ENCODE measurements around the gene PIK3R5. TPM values are rescaled to one million over a fixed set of nuclear protein-coding genes. Genes with fewer than 3 reads are reported as not detected.

PIK3R5 gene
- total RNA-seq, 1 donor from 2014 or later: 36.8 TPM

- H3K4me3 Mint-ChIP-seq: peak overlapping the region; percentile 79
- peak overlapping the region; percentile 98 for H3K27ac Mint-ChIP-seq
- H3K9me3 Mint-ChIP-seq: peaks cover 3% of the 10 kb centered on the region
- intact Hi-C loops (cut with micrococcal nuclease): loop anchor here (1.0 to 2.0 kb wide), 3 partner anchors 8 to 43 kb away; no protein-coding TSS in a partner anchor
- H3K4me1 Mint-ChIP-seq: peaks cover 68% of the 10 kb centered on the region
- no peaks in the 10 kb centered on the region for H3K27me3 Mint-ChIP-seq
- peaks cover 50% of the 10 kb centered on the region for H3K36me3 Mint-ChIP-seq (ENCODE audit: low read depth)
- peak; percentile 92 for DNase-seq
Observed at GRCh38 chr17:8941520-8941919, 24.0 kb downstream of the PIK3R5 start.

GRCh38 chr17:8940866-8941471 is 24.5 kb downstream of the PIK3R5 start:
- Mint-ChIP-seq H3K27me3 (no peaks in the 10 kb centered on the region), H3K9me3 (peaks cover 3% of the 10 kb centered on the region), H3K4me3 (peak overlapping the region; percentile 79), H3K36me3 (ENCODE audit: low read depth) (peaks cover 45% of the 10 kb centered on the region), H3K4me1 (peaks cover 67% of the 10 kb centered on the region), H3K27ac (peak overlapping the region; percentile 98)
- intact Hi-C loops (cut with micrococcal nuclease): loop anchor here (1.0 to 2.0 kb wide), 3 partner anchors 8 to 42 kb away; no protein-coding TSS in a partner anchor
- peak; percentile 84 for DNase-seq

GRCh38 chr17:8939496-8940334 is 25.8 kb downstream of the PIK3R5 start:
- Mint-ChIP-seq H3K4me1 (peaks cover 67% of the 10 kb centered on the region), H3K36me3 (ENCODE audit: low read depth) (peaks cover 42% of the 10 kb centered on the region), H3K27me3 (no peaks in the 10 kb centered on the region), H3K4me3 (peak overlapping the region; percentile 79), H3K9me3 (peaks cover 8% of the 10 kb centered on the region), H3K27ac (peak overlapping the region; percentile 98)
- intact Hi-C loops (cut with micrococcal nuclease): loop anchor here (1.0 to 5.0 kb wide), 3 partner anchors 26 to 802 kb away; partner anchors contain the start of gene PIK3R5
- DNase-seq: peak; percentile 76

- H3K4me3 Mint-ChIP-seq: peak overlapping the region; percentile 79
- intact Hi-C loops (cut with micrococcal nuclease): loop anchor here (1.0 to 5.0 kb wide), 2 partner anchors 26 to 802 kb away; partner anchors contain the start of gene PIK3R5
Observed at GRCh38 chr17:8938933-8939332, 26.6 kb downstream of the PIK3R5 start.

GRCh38 chr17:8935191-8935590 is 30.3 kb downstream of the PIK3R5 start:
- peaks cover 57% of the 10 kb centered on the region for H3K4me1 Mint-ChIP-seq
- H3K9me3 Mint-ChIP-seq: peaks cover 16% of the 10 kb centered on the region
- H3K36me3 Mint-ChIP-seq (ENCODE audit: low read depth): peaks cover 56% of the 10 kb centered on the region
- H3K4me3 Mint-ChIP-seq: peak overlapping the region; percentile 74
- intact Hi-C loops (cut with micrococcal nuclease): loop anchor here (1.0 to 5.0 kb wide), 4 partner anchors 13 to 798 kb away; no protein-coding TSS in a partner anchor
- DNase-seq: peak; percentile 79
- H3K27ac Mint-ChIP-seq: peak overlapping the region; percentile 97
- H3K27me3 Mint-ChIP-seq: no peaks in the 10 kb centered on the region

More at GRCh38 chr17:8938933-8939332, 26.6 kb downstream of the PIK3R5 start:
- peaks cover 8% of the 10 kb centered on the region for H3K9me3 Mint-ChIP-seq
- DNase-seq: no peak
- no peaks in the 10 kb centered on the region for H3K27me3 Mint-ChIP-seq
- H3K27ac Mint-ChIP-seq: peak overlapping the region; percentile 98
- peaks cover 74% of the 10 kb centered on the region for H3K4me1 Mint-ChIP-seq
- H3K36me3 Mint-ChIP-seq (ENCODE audit: low read depth): peaks cover 38% of the 10 kb centered on the region

- H3K27me3 Mint-ChIP-seq: no peaks in the 10 kb centered on the region
- H3K27ac Mint-ChIP-seq: peak overlapping the region; percentile 97
- DNase-seq: no peak
- H3K4me3 Mint-ChIP-seq: peak overlapping the region; percentile 74
- peaks cover 25% of the 10 kb centered on the region for H3K9me3 Mint-ChIP-seq
- H3K4me1 Mint-ChIP-seq: peaks cover 53% of the 10 kb centered on the region
- peaks cover 63% of the 10 kb centered on the region for H3K36me3 Mint-ChIP-seq (ENCODE audit: low read depth)
- intact Hi-C loops (cut with micrococcal nuclease): loop anchor here (2.0 kb wide), 1 partner anchor 64 kb away; no protein-coding TSS in a partner anchor
Observed at GRCh38 chr17:8934346-8934745, 31.2 kb downstream of the PIK3R5 start.

- no peak for DNase-seq
- Mint-ChIP-seq H3K27ac (no peak overlapping the region), H3K36me3 (ENCODE audit: low read depth) (peaks cover 66% of the 10 kb centered on the region), H3K4me1 (peaks cover 33% of the 10 kb centered on the region), H3K27me3 (no peaks in the 10 kb centered on the region), H3K9me3 (peaks cover 37% of the 10 kb centered on the region), H3K4me3 (no peak overlapping the region)
- intact Hi-C loops (cut with micrococcal nuclease): no loop called here
Observed at GRCh38 chr17:8930649-8931048, 34.9 kb downstream of the PIK3R5 start.

GRCh38 chr17:8928347-8928746 is 37.2 kb downstream of the PIK3R5 start:
- no peak overlapping the region for H3K4me3 Mint-ChIP-seq
- H3K36me3 Mint-ChIP-seq (ENCODE audit: low read depth): peaks cover 55% of the 10 kb centered on the region
- H3K4me1 Mint-ChIP-seq: peaks cover 13% of the 10 kb centered on the region
- H3K9me3 Mint-ChIP-seq: peaks cover 29% of the 10 kb centered on the region
- H3K27me3 Mint-ChIP-seq: no peaks in the 10 kb centered on the region
- H3K27ac Mint-ChIP-seq: peak overlapping the region; percentile 16
- DNase-seq: no peak
- intact Hi-C loops (cut with micrococcal nuclease): no loop called here

GRCh38 chr17:8927395-8927794 is 38.1 kb downstream of the PIK3R5 start:
- H3K36me3 Mint-ChIP-seq (ENCODE audit: low read depth): peaks cover 59% of the 10 kb centered on the region

GRCh38 chr17:8925808-8926207 is 39.7 kb downstream of the PIK3R5 start:
- Mint-ChIP-seq H3K27me3 (no peaks in the 10 kb centered on the region), H3K4me3 (no peak overlapping the region), H3K9me3 (peaks cover 21% of the 10 kb centered on the region), H3K36me3 (ENCODE audit: low read depth) (peaks cover 54% of the 10 kb centered on the region), H3K4me1 (peaks cover 13% of the 10 kb centered on the region), H3K27ac (no peak overlapping the region)
- DNase-seq: peak; percentile 37
- intact Hi-C loops (cut with micrococcal nuclease): no loop called here

More at GRCh38 chr17:8927395-8927794, 38.1 kb downstream of the PIK3R5 start:
- Mint-ChIP-seq H3K4me3 (no peak overlapping the region), H3K27me3 (no peaks in the 10 kb centered on the region), H3K4me1 (peaks cover 19% of the 10 kb centered on the region), H3K27ac (no peak overlapping the region), H3K9me3 (peaks cover 29% of the 10 kb centered on the region)
- DNase-seq: peak; percentile 34
- intact Hi-C loops (cut with micrococcal nuclease): no loop called here

GRCh38 chr17:8925141-8925540 is 40.4 kb downstream of the PIK3R5 start:
- H3K4me1 Mint-ChIP-seq: peaks cover 12% of the 10 kb centered on the region
- intact Hi-C loops (cut with micrococcal nuclease): no loop called here
- H3K27me3 Mint-ChIP-seq: no peaks in the 10 kb centered on the region
- no peak overlapping the region for H3K27ac Mint-ChIP-seq
- no peak for DNase-seq
- H3K9me3 Mint-ChIP-seq: peaks cover 20% of the 10 kb centered on the region
- peaks cover 49% of the 10 kb centered on the region for H3K36me3 Mint-ChIP-seq (ENCODE audit: low read depth)
- H3K4me3 Mint-ChIP-seq: no peak overlapping the region

- Mint-ChIP-seq H3K27me3 (no peaks in the 10 kb centered on the region), H3K36me3 (ENCODE audit: low read depth) (peaks cover 48% of the 10 kb centered on the region), H3K4me1 (peaks cover 8% of the 10 kb centered on the region), H3K9me3 (peaks cover 14% of the 10 kb centered on the region), H3K4me3 (no peak overlapping the region), H3K27ac (no peak overlapping the region)
- intact Hi-C loops (cut with micrococcal nuclease): no loop called here
- peak; percentile 47 for DNase-seq
Observed at GRCh38 chr17:8924595-8924994, 40.9 kb downstream of the PIK3R5 start.

GRCh38 chr17:8923762-8924161 is 41.7 kb downstream of the PIK3R5 start:
- Mint-ChIP-seq H3K27me3 (no peaks in the 10 kb centered on the region), H3K9me3 (peaks cover 16% of the 10 kb centered on the region), H3K36me3 (ENCODE audit: low read depth) (peaks cover 51% of the 10 kb centered on the region), H3K4me3 (no peak overlapping the region), H3K27ac (no peak overlapping the region), H3K4me1 (peaks cover 10% of the 10 kb centered on the region)
- no peak for DNase-seq
- intact Hi-C loops (cut with micrococcal nuclease): no loop called here

GRCh38 chr17:8922928-8923327 is 42.6 kb downstream of the PIK3R5 start:
- no peaks in the 10 kb centered on the region for H3K27me3 Mint-ChIP-seq
- H3K4me3 Mint-ChIP-seq: no peak overlapping the region
- intact Hi-C loops (cut with micrococcal nuclease): loop anchor here (1.0 kb wide), 3 partner anchors 12 to 33 kb away; no protein-coding TSS in a partner anchor
- peaks cover 10% of the 10 kb centered on the region for H3K9me3 Mint-ChIP-seq
- H3K27ac Mint-ChIP-seq: peak overlapping the region; percentile 90
- peaks cover 10% of the 10 kb centered on the region for H3K4me1 Mint-ChIP-seq
- H3K36me3 Mint-ChIP-seq (ENCODE audit: low read depth): peaks cover 50% of the 10 kb centered on the region
- DNase-seq: no peak

Measured in activated CD4-positive, alpha-beta T cell treated with anti-CD3 and anti-CD28 coated beads, Interleukin-2, amount 10 ng/mL, durations not matched to agents 24 days and 14 days (primary cell).